SK-N-SH treated with all-trans-retinoic acid at 6 μM for 48 hours (cell line): ENCODE data around the gene HIRA.

Experiments
- ATAC-seq: fragments of 200-7000 bp; cut with Tn5 transposase; 3 replicates; pipeline ENCODE4 v1.9.1; 2020; ENCODE audit warnings: mild to moderate bottlenecking, moderate library complexity
- ARNTL ChIP-seq: fragments of 450-650 bp; formaldehyde crosslinking; IDR thresholded peaks from 2 replicates; pipeline ENCODE4 v1.5.0; 2020; ENCODE audit warnings: low read depth, mild to moderate bottlenecking, moderate library complexity, borderline replicate concordance
- BACH2 ChIP-seq: fragments of 250-450 bp; sonication (Bioruptor Pico); IDR thresholded peaks from 2 replicates; pipeline ENCODE4 v1.9.0; 2021; ENCODE audit warnings: mild to moderate bottlenecking, borderline replicate concordance
- CSDC2 ChIP-seq: fragments of 250-450 bp; sonication (Bioruptor Pico); IDR thresholded peaks from 2 replicates; pipeline ENCODE4 v1.5.0; 2020; ENCODE audit warnings: mild to moderate bottlenecking, moderate library complexity
- ESRRG ChIP-seq: fragments of 250-450 bp; sonication (Bioruptor Pico); IDR thresholded peaks from 2 replicates; pipeline ENCODE4 v1.6.1; 2021; ENCODE audit warnings: mild to moderate bottlenecking
- GLIS3 ChIP-seq: fragments of 250-450 bp; sonication (Bioruptor Pico); IDR thresholded peaks from 2 replicates; pipeline ENCODE4 v1.5.0; 2020; ENCODE audit warnings: mild to moderate bottlenecking, moderate library complexity
- ISL1 ChIP-seq: fragments of 250-450 bp; sonication (Bioruptor Pico); IDR thresholded peaks from 2 replicates; pipeline ENCODE4 v2.1.2; 2022; ENCODE audit warnings: mild to moderate bottlenecking, moderate library complexity
- OSR1 ChIP-seq: fragments of 250-450 bp; sonication (Bioruptor Pico); IDR thresholded peaks from 2 replicates; pipeline ENCODE4 v1.8.0; 2022; ENCODE audit warnings: moderate library complexity, mild to moderate bottlenecking, inconsistent platforms
- PPARA ChIP-seq: fragments of 250-450 bp; sonication (Bioruptor Pico); IDR thresholded peaks from 2 replicates; pipeline ENCODE4 v1.5.0; 2020; ENCODE audit warnings: mild to moderate bottlenecking, borderline replicate concordance
- RARB ChIP-seq: fragments of 250-450 bp; sonication (Bioruptor Pico); IDR thresholded peaks from 2 replicates; pipeline ENCODE4 v1.8.0; 2021; ENCODE audit warnings: mild to moderate bottlenecking, moderate library complexity
- SNAI2 ChIP-seq: fragments of 250-450 bp; sonication (Bioruptor Pico); IDR thresholded peaks from 2 replicates; pipeline ENCODE4 v1.5.0; 2020; ENCODE audit warnings: mild to moderate bottlenecking, moderate library complexity
- ZC3H10 ChIP-seq: fragments of 250-450 bp; sonication (Bioruptor Pico); IDR thresholded peaks from 2 replicates; pipeline ENCODE4 v1.5.1; 2021; ENCODE audit warnings: mild to moderate bottlenecking, moderate library complexity
- ZFP3 ChIP-seq: fragments of 250-450 bp; sonication (Bioruptor Pico); IDR thresholded peaks from 2 replicates; pipeline ENCODE4 v1.5.0; 2020; ENCODE audit warnings: mild to moderate bottlenecking, moderate library complexity
- ZNF565 ChIP-seq: fragments of 450-650 bp; formaldehyde crosslinking; conservative IDR thresholded peaks from 2 replicates; pipeline ENCODE4 v1.5.0; 2020; ENCODE audit warnings: low read depth, mild to moderate bottlenecking, moderate library complexity
- ZNF70 ChIP-seq: fragments of 450-650 bp; formaldehyde crosslinking; IDR thresholded peaks from 2 replicates; pipeline ENCODE4 v1.5.0; 2020; ENCODE audit warnings: mild to moderate bottlenecking, moderate library complexity
- TF ChIP-seq, protein P1 (sequence below): fragments of 250-450 bp; sonication (Bioruptor Pico); IDR thresholded peaks from 2 replicates; pipeline ENCODE4 v1.8.0; 2020; ENCODE audit warnings: mild to moderate bottlenecking, moderate library complexity, borderline replicate concordance
- TF ChIP-seq, protein P2 (sequence below): fragments of 250-450 bp; sonication (Bioruptor Pico); IDR thresholded peaks from 2 replicates; pipeline ENCODE4 v1.5.1; 2021; ENCODE audit warnings: mild to moderate bottlenecking, moderate library complexity
- TF ChIP-seq, protein P3 (sequence below): fragments of 250-450 bp; sonication (Bioruptor Pico); IDR thresholded peaks from 2 replicates; pipeline ENCODE4 v1.8.0; 2021; ENCODE audit warnings: low read depth, mild to moderate bottlenecking, moderate library complexity, borderline replicate concordance
- TF ChIP-seq, protein P4 (sequence below): fragments of 250-450 bp; sonication (Bioruptor Pico); IDR thresholded peaks from 2 replicates; pipeline ENCODE4 v1.5.1; 2020; ENCODE audit warnings: low read depth, mild to moderate bottlenecking, moderate library complexity

HIRA gene

DNA sequence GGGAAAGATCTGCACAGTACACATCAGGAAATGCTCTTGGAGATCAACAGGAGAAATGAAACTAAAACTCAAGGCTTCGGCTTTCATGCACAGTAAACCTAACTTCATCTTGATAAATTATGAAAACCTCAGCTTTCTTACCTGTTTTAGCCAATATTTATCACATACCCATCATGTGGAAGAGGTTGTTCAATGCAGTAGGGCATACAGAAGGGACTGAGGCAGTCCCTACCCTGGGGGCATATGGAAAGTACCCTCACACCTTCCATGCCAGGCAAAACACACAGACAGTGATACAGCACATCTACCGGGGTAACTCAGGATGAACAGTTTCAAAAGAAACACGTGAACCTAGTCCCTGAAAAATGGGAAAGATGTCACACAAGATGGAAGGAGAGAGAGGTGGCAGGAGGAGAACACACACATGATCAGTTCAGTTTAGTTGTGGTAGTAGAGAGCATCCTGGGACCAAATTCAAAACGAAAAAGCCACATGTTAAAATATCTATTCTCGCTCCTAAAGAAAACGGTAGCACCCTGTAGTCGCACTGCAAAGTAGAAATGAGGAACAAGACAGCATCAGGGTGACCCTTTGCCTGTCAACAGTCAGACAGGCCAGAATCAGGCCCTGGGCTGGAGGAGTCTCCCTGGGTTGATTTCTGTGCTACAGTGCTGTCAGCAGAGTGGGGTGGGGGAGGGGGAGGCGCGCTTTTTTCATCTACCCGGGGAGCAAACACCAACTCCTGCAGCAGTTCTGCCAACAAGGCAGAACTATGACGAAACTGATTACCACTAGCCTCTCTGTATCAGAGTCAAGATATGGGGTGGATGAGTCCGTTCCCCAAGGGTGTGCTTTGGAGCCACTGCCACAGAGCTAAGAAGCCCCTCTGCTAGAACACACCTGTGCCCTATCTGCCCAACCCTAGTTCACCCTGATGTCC lies 1.3 kb downstream of the HIRA start:
- ATAC-seq, result 0 out of 3 replicates have a peak, but pooled peaks have one; percentile 3
- TF ChIP-seq BACH2 (no peak), PPARA (CRISPR knock-in tag) (no peak), ISL1 (CRISPR knock-in tag) (no peak), ARNTL (CRISPR knock-in tag) (no peak), RARB (no peak), CSDC2 (CRISPR knock-in tag) (no peak), ZNF565 (no peak), ZFP3 (CRISPR knock-in tag) (no peak)
- TF ChIP-seq, protein P1, sequence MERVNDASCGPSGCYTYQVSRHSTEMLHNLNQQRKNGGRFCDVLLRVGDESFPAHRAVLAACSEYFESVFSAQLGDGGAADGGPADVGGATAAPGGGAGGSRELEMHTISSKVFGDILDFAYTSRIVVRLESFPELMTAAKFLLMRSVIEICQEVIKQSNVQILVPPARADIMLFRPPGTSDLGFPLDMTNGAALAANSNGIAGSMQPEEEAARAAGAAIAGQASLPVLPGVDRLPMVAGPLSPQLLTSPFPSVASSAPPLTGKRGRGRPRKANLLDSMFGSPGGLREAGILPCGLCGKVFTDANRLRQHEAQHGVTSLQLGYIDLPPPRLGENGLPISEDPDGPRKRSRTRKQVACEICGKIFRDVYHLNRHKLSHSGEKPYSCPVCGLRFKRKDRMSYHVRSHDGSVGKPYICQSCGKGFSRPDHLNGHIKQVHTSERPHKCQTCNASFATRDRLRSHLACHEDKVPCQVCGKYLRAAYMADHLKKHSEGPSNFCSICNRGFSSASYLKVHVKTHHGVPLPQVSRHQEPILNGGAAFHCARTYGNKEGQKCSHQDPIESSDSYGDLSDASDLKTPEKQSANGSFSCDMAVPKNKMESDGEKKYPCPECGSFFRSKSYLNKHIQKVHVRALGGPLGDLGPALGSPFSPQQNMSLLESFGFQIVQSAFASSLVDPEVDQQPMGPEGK (CRISPR knock-in tag), result no peak
- TF ChIP-seq, protein P2, sequence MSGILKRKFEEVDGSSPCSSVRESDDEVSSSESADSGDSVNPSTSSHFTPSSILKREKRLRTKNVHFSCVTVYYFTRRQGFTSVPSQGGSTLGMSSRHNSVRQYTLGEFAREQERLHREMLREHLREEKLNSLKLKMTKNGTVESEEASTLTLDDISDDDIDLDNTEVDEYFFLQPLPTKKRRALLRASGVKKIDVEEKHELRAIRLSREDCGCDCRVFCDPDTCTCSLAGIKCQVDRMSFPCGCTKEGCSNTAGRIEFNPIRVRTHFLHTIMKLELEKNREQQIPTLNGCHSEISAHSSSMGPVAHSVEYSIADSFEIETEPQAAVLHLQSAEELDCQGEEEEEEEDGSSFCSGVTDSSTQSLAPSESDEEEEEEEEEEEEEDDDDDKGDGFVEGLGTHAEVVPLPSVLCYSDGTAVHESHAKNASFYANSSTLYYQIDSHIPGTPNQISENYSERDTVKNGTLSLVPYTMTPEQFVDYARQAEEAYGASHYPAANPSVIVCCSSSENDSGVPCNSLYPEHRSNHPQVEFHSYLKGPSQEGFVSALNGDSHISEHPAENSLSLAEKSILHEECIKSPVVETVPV (CRISPR knock-in tag), result no peak

DNA sequence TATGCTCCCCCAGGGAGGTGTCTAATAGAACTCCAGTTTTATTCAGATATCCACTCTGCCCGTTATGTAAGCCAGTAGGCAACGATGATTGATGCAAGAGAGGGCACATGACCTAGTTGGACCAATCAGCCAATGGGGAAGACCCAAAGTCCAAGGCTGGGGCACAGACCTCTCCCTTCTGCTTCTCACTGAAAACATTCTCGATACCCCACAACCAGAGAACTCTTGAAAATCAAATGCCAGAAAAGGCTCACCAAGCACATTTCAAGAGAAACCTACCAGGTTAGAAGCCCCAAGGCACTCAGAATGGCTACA lies 7.4 kb downstream of the HIRA start:
- ATAC-seq, result no peak

DNA sequence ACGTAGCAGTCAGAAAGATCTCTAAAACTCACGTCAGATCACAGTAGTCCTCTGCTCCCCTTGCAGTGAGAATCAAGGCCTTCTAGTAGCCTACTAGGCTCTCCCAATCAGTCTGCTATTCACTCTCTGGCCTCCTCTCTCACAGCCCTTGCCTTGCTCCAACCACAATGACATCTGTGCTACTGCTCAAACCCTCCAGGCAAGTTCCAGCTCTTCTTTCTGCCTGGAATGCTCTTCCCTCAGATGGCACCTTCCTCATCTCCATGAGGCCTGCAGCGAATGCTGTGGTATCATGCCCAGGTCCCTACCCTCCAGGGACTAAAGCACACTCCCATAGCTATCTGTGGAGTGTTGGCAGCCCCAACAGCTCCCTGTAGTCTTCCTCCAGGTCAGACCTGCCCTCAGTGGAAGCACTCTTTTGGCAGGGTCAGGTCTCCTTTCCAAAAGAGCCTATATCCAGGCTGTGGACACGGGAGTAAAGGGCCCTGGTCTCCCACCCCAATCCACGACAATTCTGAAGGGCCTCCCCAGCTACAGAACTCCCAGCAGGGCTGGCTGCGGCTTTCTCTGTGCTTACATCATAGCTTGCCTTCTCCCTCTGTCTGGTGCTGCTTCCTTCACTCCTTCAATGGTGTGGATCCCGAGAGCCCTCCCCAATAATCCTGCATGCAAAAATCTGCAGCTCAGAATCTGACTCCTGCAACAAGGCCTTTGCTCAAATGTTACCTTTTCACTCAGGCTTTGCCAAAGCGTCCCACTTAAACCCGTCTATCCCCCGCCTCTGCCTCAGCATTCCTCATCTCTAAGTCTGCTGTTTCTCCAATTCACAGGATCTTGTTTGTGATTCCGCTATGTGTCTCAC lies 8.9 kb downstream of the HIRA start:
- TF ChIP-seq RARB (no peak), ZC3H10 (no peak)
- TF ChIP-seq, protein P3, sequence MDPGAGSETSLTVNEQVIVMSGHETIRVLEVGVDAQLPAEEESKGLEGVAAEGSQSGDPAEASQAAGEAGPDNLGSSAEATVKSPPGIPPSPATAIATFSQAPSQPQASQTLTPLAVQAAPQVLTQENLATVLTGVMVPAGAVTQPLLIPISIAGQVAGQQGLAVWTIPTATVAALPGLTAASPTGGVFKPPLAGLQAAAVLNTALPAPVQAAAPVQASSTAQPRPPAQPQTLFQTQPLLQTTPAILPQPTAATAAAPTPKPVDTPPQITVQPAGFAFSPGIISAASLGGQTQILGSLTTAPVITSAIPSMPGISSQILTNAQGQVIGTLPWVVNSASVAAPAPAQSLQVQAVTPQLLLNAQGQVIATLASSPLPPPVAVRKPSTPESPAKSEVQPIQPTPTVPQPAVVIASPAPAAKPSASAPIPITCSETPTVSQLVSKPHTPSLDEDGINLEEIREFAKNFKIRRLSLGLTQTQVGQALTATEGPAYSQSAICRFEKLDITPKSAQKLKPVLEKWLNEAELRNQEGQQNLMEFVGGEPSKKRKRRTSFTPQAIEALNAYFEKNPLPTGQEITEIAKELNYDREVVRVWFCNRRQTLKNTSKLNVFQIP, result no peak
- no peak for ATAC-seq

More for the DNA sequence above, 7.4 kb downstream of the HIRA start:
- TF ChIP-seq ZFP3 (CRISPR knock-in tag) (no peak), SNAI2 (CRISPR knock-in tag) (no peak), GLIS3 (CRISPR knock-in tag) (no peak), ESRRG (CRISPR knock-in tag) (no peak), CSDC2 (CRISPR knock-in tag) (no peak), OSR1 (CRISPR knock-in tag) (no peak), ZC3H10 (no peak), ARNTL (CRISPR knock-in tag) (no peak), PPARA (CRISPR knock-in tag) (no peak), ZNF70 (no peak)
- TF ChIP-seq, all 23 proteins: peak for 0

DNA sequence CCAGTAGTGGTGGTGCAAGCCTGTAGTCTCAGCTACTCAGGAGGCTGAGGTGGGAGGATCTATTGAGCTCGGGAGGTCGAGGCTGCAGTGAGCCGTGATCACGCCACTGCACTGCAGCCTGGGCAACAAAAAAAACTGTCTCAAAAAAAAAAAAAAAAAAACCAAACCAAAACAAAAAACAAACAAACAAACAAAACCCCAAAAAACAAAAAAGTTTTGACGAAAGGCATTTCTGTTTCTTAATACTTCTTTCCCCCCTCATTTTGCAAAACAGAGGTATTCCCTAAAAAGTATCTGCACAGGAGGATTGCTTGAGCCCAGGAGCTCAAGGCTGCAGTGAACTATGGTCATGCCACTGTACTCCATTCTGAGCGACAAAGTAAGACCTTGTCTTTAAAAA lies 11.2 kb downstream of the HIRA start:
- TF ChIP-seq, protein P4, sequence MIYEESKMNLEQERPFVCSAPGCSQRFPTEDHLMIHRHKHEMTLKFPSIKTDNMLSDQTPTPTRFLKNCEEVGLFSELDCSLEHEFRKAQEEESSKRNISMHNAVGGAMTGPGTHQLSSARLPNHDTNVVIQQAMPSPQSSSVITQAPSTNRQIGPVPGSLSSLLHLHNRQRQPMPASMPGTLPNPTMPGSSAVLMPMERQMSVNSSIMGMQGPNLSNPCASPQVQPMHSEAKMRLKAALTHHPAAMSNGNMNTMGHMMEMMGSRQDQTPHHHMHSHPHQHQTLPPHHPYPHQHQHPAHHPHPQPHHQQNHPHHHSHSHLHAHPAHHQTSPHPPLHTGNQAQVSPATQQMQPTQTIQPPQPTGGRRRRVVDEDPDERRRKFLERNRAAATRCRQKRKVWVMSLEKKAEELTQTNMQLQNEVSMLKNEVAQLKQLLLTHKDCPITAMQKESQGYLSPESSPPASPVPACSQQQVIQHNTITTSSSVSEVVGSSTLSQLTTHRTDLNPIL (CRISPR knock-in tag), result no peak
- TF ChIP-seq ZNF565, result no peak
- TF ChIP-seq ISL1 (CRISPR knock-in tag), result no peak
- TF ChIP-seq, all 23 proteins: peak for 0
- ATAC-seq, result no peak
